ENCODE results near the gene DDX49.
A peak's percentile ranks its signal among the peaks of the same experiment; 100 is the strongest.

The DDX49 gene

GRCh38 chr19:18889949-18890745 lies 29.4 kb upstream of the DDX49 start:
- DNase-seq (ENCODE audit: low read depth) = no peak
- H3K4me3 ChIP-seq (ENCODE audit: low read length) = no peak overlapping the region
- no peak for TF ChIP-seq CTCF (conservative IDR thresholded peaks at IDR 0.05; ENCODE audit: low read depth, low read length)

GRCh38 chr19:18893587-18894253 lies 25.8 kb upstream of the DDX49 start:
- no peak overlapping the region for H3K4me3 ChIP-seq (ENCODE audit: low read length)
- no peak for TF ChIP-seq CTCF (conservative IDR thresholded peaks at IDR 0.05; ENCODE audit: low read depth, low read length)
- DNase-seq (ENCODE audit: low read depth) = no peak

- no peak for TF ChIP-seq CTCF (conservative IDR thresholded peaks at IDR 0.05; ENCODE audit: low read depth, low read length)
- H3K4me3 ChIP-seq (ENCODE audit: low read length) = peak overlapping the region; percentile 60
- DNase-seq (ENCODE audit: low read depth) = peak; percentile 36
Measured at GRCh38 chr19:18894254-18895037, 25.1 kb upstream of the DDX49 start.

- H3K4me3 ChIP-seq (ENCODE audit: low read length) = peak overlapping the region; percentile 60
- peak; percentile 54 for TF ChIP-seq CTCF (conservative IDR thresholded peaks at IDR 0.05; ENCODE audit: low read depth, low read length)
- no peak for DNase-seq (ENCODE audit: low read depth)
Measured at GRCh38 chr19:18895038-18895823, 24.3 kb upstream of the DDX49 start.

GRCh38 chr19:18895824-18896341 lies 23.6 kb upstream of the DDX49 start, which contains the start of gene CERS1:
Gene CERS1 (minus strand): TSS chr19:18896158. CDS start chr19:18896072, 86 bp downstream.
- H3K4me3 ChIP-seq (ENCODE audit: low read length) = peak within 1 kb of the TSS; percentile 60

More at GRCh38 chr19:18895824-18896341, 23.6 kb upstream of the DDX49 start, which contains the start of gene CERS1:
- no peak for DNase-seq (ENCODE audit: low read depth)
- no peak for TF ChIP-seq CTCF (conservative IDR thresholded peaks at IDR 0.05; ENCODE audit: low read depth, low read length)

Measured in retinal pigment epithelial cell (primary cell).